GM18870 (cell line): ENCODE measurements around the gene RNF149.
A peak's percentile ranks its signal among the peaks of the same experiment; 100 is the strongest.
"Not testable (repeated sequence)": the region's sequence is repeated elsewhere in the genome, so short reads cannot be mapped to it uniquely, and the experiment has no call there.

Source experiments
- ATAC-seq: cut with Tn5 transposase; IDR thresholded peaks from one replicate; pipeline ENCODE4 v1.9.1; 2021; ENCODE audit warnings: moderate library complexity; ENCODE audit not compliant: unreplicated experiment

The RNF149 gene

DNA sequence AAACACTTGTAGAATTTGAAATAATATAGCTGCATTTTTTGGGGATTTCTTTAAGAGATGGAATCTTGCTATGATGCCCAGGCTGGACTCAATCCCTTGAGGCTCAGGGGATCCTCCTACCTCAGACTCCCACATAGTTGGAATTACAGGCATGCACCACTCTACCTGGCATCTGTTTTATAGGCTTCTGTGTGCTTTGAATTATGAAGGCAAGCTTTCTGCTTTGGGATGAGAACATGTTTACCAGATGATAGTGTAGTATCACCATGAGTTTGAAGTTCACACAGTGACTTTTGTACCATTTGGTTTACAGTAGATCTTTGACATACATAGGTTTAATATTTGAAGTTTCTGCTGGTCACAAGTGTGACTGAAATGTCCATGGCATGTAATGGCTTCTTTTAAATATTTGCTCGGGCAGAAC, 45.1 kb downstream of the RNF149 start:
- no peak for ATAC-seq

- ATAC-seq = no peak
Measured at GRCh38 chr2:101262142-101262541, 46.4 kb downstream of the RNF149 start.

DNA sequence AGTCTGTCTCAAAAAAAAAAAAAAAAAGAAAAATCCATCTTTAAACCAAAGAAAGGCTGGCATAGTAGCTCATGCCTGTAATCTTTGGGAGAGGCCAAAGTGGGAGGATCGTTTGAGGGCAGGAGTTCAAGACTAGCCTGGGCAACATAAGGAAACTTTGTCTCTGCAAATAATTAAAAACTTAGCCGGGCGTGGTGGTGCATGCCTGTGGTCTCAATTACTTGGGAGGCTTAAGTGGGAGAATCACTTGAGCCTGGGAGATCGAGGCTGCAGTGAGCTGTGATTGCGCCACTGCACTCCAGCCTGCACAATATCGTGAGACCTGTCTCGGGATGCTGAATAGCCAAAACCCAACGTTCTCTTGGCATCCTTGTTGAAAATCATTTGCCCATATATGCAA, 49.7 kb downstream of the RNF149 start:
- no peak for ATAC-seq

DNA sequence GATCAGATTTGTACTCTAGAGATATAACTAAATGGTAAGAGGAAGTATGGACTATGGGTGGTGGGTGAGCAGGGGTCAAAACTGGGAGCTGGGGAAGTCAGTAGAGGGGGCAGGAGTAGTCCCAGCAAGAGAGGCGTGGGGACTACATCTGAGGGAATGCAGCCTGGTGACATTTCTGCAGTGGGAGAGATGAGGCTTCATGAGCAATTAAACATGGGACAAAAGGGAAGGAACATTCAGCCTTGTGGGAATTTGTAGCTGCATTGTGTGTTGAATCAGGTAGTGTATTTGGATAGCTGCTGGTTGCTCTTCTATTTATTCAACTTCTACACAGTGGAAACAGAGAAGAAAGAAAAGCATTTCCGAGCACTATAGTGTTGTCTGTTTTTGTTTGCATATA, 52.2 kb downstream of the RNF149 start:
- no peak for ATAC-seq

- ATAC-seq = no peak
Measured at GRCh38 chr2:101255501-101255900, 53.0 kb downstream of the RNF149 start.

DNA sequence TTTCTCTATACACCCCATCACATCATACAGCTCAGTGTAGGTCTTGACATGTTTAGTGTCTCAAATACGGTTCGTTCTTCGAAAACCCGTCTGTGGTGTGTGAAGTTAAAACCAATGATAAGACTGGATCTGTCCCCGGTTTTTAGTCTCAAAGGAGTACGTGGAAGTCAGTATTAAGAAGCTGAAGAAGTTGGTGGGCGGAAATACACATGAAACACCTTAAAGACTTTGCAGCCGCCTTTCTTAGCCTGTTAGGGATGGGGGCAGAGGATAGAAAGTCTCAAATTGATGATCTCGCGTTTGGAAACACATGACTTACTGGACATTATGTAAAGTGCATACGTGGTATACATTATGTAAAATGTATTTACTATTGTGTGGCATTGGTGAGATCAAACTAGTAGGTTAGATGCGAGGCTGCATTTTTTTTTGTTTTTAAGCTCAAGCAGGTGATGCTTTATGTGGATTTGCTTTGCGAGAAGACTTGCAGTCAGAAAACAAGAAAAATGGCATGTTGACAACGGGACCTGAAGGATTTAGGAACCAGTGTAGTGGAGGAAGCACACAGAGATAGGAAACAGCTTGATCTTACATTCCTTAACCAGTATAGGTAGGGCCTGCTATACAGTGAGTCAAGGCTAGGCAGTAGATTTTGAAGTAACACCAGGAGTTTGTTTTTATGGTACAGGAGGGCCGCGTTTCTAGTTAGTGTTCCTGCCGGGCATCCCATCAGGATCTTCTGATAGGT, 54.6 kb downstream of the RNF149 start:
- no peak for ATAC-seq

GRCh38 chr2:101253013-101253702, 55.3 kb downstream of the RNF149 start:
- peak; percentile 31 for ATAC-seq

DNA sequence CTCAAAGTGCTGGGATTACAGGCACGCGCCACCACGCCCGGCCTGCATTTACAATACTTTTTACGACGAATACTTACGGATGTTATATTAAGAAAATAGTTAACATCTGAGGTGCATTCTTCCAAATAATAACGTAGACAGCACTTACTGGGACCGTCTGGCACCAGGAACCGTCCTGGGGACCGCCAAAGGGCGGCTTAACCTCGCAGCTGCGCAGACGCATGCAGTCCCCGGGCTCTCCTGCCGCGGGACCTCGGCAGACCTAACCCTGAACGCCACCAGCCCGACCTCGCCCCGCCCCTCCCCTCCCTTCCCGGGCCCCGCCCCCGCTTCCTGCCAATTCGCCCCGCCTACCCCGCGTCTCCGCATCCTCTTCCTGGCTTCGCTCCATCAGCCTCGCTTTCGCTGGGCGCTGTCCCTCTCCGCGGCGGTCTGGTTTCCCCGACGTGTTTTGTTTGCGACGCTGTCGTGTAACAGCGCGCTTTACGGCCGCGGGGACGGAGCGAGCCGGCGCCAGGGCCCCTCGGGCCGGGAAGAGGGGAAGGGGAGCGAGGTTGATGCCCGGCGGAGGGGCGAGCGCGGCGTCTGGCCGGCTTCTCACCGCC, 56.0 kb downstream of the RNF149 start, which contains the start of gene CNOT11:
Gene CNOT11 (plus strand): TSS at position 479 of the 605 bp plus-strand sequence. CDS start 79 bp downstream, at position 558.
- ATAC-seq = peak; percentile 77

DNA sequence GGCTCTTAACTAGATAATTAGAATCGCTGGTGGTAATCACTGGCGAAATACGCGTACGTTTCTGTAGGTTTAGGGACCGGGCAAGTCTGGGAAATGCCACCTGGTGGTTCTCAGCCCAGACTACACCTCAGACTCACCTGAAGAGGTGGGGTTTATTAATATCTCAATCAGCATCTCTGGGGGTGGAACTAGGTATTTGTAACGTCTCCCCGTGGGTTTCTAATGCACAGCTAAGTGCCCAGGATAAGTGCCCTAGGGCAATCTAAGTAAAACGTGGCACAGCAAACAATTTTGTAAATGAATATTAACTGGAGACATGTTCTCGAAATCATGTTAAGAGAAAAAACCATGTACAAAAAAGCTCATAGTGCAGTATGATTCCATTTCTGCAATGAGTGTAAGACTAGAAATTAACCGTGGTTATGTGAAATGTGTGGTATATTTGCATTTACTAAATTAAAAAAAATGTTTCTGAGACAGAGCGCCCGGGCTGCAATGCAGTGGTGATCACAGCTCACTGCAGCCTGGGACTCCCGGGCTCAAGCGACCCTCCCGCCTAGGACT, 56.6 kb downstream of the RNF149 start:
- ATAC-seq = peak; percentile 76

- ATAC-seq = not testable (repeated sequence)
Measured at GRCh38 chr2:101251246-101251781, 57.2 kb downstream of the RNF149 start.

GRCh38 chr2:101249826-101250225, 58.7 kb downstream of the RNF149 start:
- no peak for ATAC-seq

GRCh38 chr2:101248756-101249155, 59.7 kb downstream of the RNF149 start:
- not testable (repeated sequence) for ATAC-seq

GRCh38 chr2:101245468-101245867, 63.0 kb downstream of the RNF149 start:
- not testable (repeated sequence) for ATAC-seq

DNA sequence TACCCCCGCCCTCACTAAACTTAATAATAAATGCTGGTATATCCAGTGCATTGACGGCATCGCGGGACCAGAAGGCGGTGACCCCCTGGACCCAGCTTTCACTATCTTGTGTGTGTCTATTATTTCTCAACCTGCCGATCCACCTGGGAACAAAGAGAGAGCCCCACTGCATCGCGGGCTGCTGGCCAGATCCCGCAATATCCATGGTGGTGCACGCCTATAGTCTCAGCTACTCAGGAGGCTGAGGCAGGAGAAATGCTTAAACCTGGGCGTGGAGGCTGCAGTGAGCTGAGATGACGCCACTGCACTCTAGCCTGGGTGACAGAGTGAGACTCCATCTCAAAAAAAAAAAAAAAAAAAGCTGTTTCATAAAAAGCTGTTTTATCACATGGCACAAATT, 63.6 kb downstream of the RNF149 start:
- not testable (repeated sequence) for ATAC-seq

- ATAC-seq = not testable (repeated sequence)
Measured at GRCh38 chr2:101244373-101244772, 64.1 kb downstream of the RNF149 start.

GRCh38 chr2:101241158-101241557, 67.3 kb downstream of the RNF149 start:
- no peak for ATAC-seq

GRCh38 chr2:101240694-101241093, 67.8 kb downstream of the RNF149 start:
- not testable (repeated sequence) for ATAC-seq

DNA sequence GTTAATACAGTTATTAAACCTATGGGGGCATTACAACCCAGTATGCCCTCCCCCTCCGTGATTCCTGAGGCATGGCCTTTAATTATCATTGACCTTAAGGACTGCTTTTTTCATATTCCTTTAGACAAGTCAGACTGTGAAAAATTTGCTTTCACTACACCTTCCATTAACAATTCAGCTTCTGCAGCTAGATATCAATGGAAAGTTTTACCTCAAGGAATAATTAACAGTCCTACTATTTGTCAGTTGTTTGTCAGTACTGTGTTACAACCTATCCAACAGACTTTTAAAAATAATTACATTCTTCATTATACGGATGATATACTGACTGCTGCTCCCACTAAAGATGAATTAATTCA, 68.8 kb downstream of the RNF149 start:
- ATAC-seq = not testable (repeated sequence)

DNA sequence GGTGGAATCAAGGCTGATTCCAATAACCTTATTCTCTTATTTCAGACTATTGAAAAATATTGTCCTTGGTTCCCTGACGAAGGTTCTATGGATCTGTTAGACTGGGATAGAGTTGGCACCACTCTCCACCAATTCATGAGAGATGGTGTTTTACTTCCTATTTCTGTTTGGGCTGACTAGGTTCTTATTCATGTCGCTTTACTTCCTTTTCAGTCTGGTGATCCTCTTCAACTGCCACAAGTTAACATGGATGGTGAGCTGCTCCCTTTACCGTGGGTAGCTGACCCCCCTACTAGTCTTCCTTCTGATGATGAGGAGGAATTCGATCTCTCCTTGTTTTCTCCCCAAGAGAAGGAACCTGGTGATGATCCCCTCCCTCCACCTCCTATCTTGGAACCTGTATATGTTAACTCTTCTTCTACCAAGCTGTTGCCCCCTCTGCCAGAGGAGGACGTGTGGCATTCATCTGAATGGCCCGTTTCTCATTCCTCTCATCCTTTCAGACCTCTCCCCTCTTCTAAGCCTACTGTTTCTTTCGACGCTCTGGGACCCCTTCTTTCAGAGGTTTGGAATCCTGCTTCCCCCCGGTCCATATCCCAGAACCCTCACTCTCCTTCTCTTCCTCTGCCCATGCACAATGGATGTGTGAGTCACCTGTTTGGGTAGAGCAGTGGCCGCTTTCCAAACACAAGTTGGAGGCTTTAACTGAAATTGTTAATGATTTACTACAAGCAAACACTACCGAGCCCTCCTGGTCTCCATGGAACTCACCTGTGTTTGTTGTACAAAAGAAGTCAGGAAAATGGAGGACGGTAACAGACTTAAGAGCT, 69.4 kb downstream of the RNF149 start:
- no peak for ATAC-seq

DNA sequence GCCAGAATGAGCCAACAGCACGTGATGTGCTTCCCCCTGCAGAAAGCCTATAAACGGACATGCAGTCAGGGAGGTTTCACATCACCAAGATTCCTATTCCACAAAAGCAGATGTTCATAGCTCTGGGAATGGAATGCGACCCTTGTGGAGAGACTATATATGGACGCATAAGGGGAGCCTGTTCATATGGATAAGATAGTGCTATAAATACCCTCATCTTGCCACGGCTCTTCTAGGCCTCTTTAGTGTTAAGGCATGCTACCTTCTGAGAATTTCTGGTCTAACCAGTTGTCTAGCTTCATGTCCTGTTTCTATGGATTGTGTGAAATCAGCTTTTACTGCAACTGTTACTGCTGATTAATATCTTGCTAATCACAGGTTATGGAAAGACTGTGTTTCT, 70.6 kb downstream of the RNF149 start:
- not testable (repeated sequence) for ATAC-seq
